Sigmoid colon (tissue), 7 donors: ENCODE results near the gene ATP1A2. TPM values are rescaled to one million over a fixed set of nuclear protein-coding genes. Genes with fewer than 3 reads are reported as not detected.

ENCODE experiments used
- DNase-seq: peaks from one replicate; pipeline ENCODE4 v3.0.0-alpha.2; 2019
- H3K27ac ChIP-seq, 4 donors: fragments of 200-600 bp; sonication (generic); one replicate each; pipeline ENCODE4 v1.5.1; 2016 to 2019; ENCODE audit warnings: mild to moderate bottlenecking in 1 of 4
- H3K27me3 ChIP-seq, 3 donors: fragments of 200-600 bp; sonication (generic); one replicate each; pipeline ENCODE4 v1.5.1; 2019; ENCODE audit warnings: mild to moderate bottlenecking in 1 of 3
- H3K36me3 ChIP-seq, 4 donors: fragments of 200-600 bp; sonication (generic); one replicate each; pipeline ENCODE4 v1.5.1; 2016 to 2019
- H3K4me1 ChIP-seq, 4 donors: fragments of 200-600 bp; sonication (generic); one replicate each; pipeline ENCODE4 v1.5.1; 2017 to 2019
- H3K4me3 ChIP-seq, 4 donors: fragments of 200-600 bp; sonication (generic); one replicate each; pipeline ENCODE4 v1.5.1; 2017 to 2019; ENCODE audit warnings: mild to moderate bottlenecking in 2 of 4, moderate library complexity in 1 of 4
- H3K9me3 ChIP-seq, 4 donors: fragments of 200-600 bp in 3 of 4; sonication (generic) in 3 of 4; one replicate each; pipeline versions ENCODE4 v1.5.1 to v1.6.1; 2013 to 2019
- CTCF ChIP-seq, 4 experiments: fragments of 450-650 bp in 3 of 4; fragments of 200-600 bp in 1 of 4; IDR thresholded peaks; one replicate each; pipeline ENCODE4 v1.5.1; 2016 to 2019; ENCODE audit warnings: antibody characterized with exemption in 4 of 4, mild to moderate bottlenecking in 3 of 4, moderate library complexity in 2 of 4
- EP300 ChIP-seq, 4 donors: sonication (generic); formaldehyde crosslinking; IDR thresholded peaks; one replicate each; pipeline ENCODE4 v1.6.1; 2017; ENCODE audit warnings: antibody characterized with exemption in 4 of 4
- POLR2A ChIP-seq, 2 donors: fragments of 450-650 bp; IDR thresholded peaks; one replicate each; pipeline ENCODE4 v1.6.1; 2016; ENCODE audit warnings: antibody characterized with exemption in 2 of 2, mild to moderate bottlenecking in 2 of 2, moderate library complexity in 2 of 2
- POLR2AphosphoS5 ChIP-seq, 4 donors: sonication (generic); formaldehyde crosslinking; IDR thresholded peaks; one replicate each; pipeline ENCODE4 v1.6.1; 2017; ENCODE audit warnings: antibody characterized with exemption in 4 of 4
- WGBS, 2 donors: extraction: QIAGEN DNeasy Blood & Tissue Kit; methylation state at CpG; one replicate each; pipeline ENCODE4 v1.1.7; 2013; 5-methylcytosine and 5-hydroxymethylcytosine counted together
- intact Hi-C: fragments of 100-400 bp; cut with DNase I; formaldehyde crosslinking; loops from one replicate; pipeline ENCODE4 v1.15.1; 2023
- polyA plus RNA-seq, 3 donors: library from polyadenylated mRNA; stranded (reverse); fragments of 200-250 nt; gene quantifications; one replicate each; pipeline ENCODE4 v1.2.3, GENCODE V29; 2013
- total RNA-seq, 4 donors: library from RNA; depleted of rRNA; stranded (reverse); fragments of >200 nt; gene quantifications; one replicate each; pipeline ENCODE4 v1.1.0, GENCODE V29; 2016
- donor health status: healthy with polysubstance abuse.
- donor health status: Bipolar disorder and iron deficiency.
- donor health status: healthy.

The ATP1A2 gene
- total and polyA plus RNA-seq, 7 donors = 0.92 to 153 (median 60.7) TPM

DNA sequence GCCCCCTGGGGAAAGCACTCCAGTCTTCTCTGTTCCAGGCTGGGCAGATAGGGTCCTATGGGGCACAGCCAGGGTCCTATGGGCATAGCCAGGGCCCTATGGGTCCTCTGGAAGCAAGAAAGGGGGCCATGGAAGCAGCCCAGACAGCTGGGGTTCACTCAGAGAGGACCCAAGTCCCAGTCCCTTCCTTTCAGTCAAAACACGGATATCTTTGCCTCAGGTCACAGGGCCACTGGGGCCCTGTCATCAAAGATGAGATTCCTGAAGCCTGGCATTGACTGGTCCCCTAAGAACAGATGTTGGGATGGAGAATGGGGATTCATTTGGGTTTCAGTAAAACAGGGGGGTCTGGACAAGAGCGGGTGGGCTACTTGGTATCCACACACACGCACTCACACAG, 25.7 kb upstream of the ATP1A2 start:
- H3K4me1 ChIP-seq = no peaks in the 10 kb centered on the region
- WGBS, 2 donors = 90 to 96% methylated on average over 3 of the region's 3 CpGs
- H3K36me3 ChIP-seq = peaks cover 6 to 55% (median 12%) of the 10 kb centered on the region in 4 donors
- DNase-seq = no peak
- TF ChIP-seq POLR2A (IDR thresholded peaks at IDR 0.05) (no peak), CTCF (IDR thresholded peaks at IDR 0.05) (no peak), POLR2AphosphoS5 (IDR thresholded peaks at IDR 0.05) (no peak), EP300 (IDR thresholded peaks at IDR 0.05) (no peak)
- H3K27me3 ChIP-seq = no peaks in the 10 kb centered on the region
- intact Hi-C loops = no loop called here
- H3K27ac ChIP-seq = no peak overlapping the region
- no peak overlapping the region for H3K4me3 ChIP-seq
- no peaks in the 10 kb centered on the region for H3K9me3 ChIP-seq

GRCh38 chr1:160090760-160091159, 24.8 kb upstream of the ATP1A2 start:
- Histone ChIP-seq H3K4me1 (peaks cover 0 to 2% (median under 1%) of the 10 kb centered on the region in 4 donors), H3K36me3 (peaks cover 6 to 56% (median 12%) of the 10 kb centered on the region in 4 donors), H3K27me3 (no peaks in the 10 kb centered on the region), H3K27ac (no peak overlapping the region), H3K4me3 (no peak overlapping the region), H3K9me3 (no peaks in the 10 kb centered on the region)
- TF ChIP-seq POLR2AphosphoS5 (IDR thresholded peaks at IDR 0.05) (no peak), POLR2A (IDR thresholded peaks at IDR 0.05) (no peak), CTCF (IDR thresholded peaks at IDR 0.05) (no peak), EP300 (IDR thresholded peaks at IDR 0.05) (no peak)
- no peak for DNase-seq
- WGBS, 2 donors = 94 to 95% methylated on average over 4 of the region's 4 CpGs
- intact Hi-C loops = no loop called here

GRCh38 chr1:160091666-160092223, 23.8 kb upstream of the ATP1A2 start:
- TF ChIP-seq EP300 (IDR thresholded peaks at IDR 0.05) (no peak), CTCF (IDR thresholded peaks at IDR 0.05) (no peak), POLR2A (IDR thresholded peaks at IDR 0.05) (no peak), POLR2AphosphoS5 (IDR thresholded peaks at IDR 0.05) (no peak)
- peaks cover 6 to 56% (median 12%) of the 10 kb centered on the region in 4 donors for H3K36me3 ChIP-seq
- WGBS, 2 donors = 96% methylated on average over 5 of the region's 5 CpGs
- intact Hi-C loops = no loop called here
- H3K9me3 ChIP-seq = no peaks in the 10 kb centered on the region
- H3K27ac ChIP-seq = no peak overlapping the region
- no peaks in the 10 kb centered on the region for H3K27me3 ChIP-seq
- H3K4me3 ChIP-seq = no peak overlapping the region
- H3K4me1 ChIP-seq = peaks cover 0 to 12% (median 9%) of the 10 kb centered on the region in 4 donors
- no peak for DNase-seq

DNA sequence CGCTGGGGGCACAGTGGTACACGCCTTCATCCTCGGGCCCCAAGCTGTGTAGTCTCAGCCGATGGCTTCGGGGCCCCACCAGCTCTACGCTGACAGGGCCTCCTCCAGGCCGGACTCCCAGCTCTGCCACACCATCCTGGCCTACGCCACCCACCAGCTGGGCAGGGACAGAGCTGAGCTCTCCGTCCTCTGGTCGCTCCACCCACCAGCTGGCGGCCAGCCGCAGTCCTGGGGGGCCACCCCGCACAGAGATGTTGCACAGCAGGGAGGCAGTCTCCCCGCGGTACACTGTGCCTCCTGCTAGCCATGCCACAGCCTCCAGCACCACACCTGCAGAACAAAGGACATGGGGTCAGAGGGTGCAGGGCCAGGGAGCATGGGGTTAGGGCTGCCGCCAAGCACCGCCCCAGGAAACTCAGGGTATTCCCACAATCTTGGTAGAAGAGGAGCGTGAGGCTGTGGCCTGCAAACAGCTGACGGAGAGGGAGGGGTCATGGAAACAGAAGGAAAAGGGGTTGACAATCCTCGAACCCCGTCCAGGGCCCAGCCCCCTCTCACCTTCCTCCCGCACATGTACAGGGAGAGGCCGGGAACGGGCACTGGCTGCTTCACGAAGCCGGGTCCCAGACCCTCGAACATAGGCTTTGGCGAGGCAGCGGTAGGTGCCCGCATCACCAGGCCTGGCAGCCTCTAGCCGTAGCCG, 23.0 kb upstream of the ATP1A2 start:
- intact Hi-C loops = no loop called here
- WGBS, 2 donors = 94 to 95% methylated on average over 32 of the region's 32 CpGs
- TF ChIP-seq CTCF (IDR thresholded peaks at IDR 0.05) = no peak
- TF ChIP-seq POLR2AphosphoS5 (IDR thresholded peaks at IDR 0.05) = no peak
- TF ChIP-seq EP300 (IDR thresholded peaks at IDR 0.05) = no peak
- no peak for TF ChIP-seq POLR2A (IDR thresholded peaks at IDR 0.05)
- Histone ChIP-seq H3K4me1 (peaks cover 0 to 20% (median 17%) of the 10 kb centered on the region in 4 donors), H3K36me3 (peaks cover 6 to 56% (median 12%) of the 10 kb centered on the region in 4 donors), H3K9me3 (no peaks in the 10 kb centered on the region), H3K27ac (no peak overlapping the region), H3K4me3 (no peak overlapping the region), H3K27me3 (no peaks in the 10 kb centered on the region)
- no peak for DNase-seq
